Measurements from ENCODE around the gene UBD. TPM values are rescaled to one million over a fixed set of nuclear protein-coding genes. Genes with fewer than 3 reads are reported as not detected.

The UBD gene
- total and polyA plus RNA-seq, 2 experiments from 2014 or later: not detected

DNA sequence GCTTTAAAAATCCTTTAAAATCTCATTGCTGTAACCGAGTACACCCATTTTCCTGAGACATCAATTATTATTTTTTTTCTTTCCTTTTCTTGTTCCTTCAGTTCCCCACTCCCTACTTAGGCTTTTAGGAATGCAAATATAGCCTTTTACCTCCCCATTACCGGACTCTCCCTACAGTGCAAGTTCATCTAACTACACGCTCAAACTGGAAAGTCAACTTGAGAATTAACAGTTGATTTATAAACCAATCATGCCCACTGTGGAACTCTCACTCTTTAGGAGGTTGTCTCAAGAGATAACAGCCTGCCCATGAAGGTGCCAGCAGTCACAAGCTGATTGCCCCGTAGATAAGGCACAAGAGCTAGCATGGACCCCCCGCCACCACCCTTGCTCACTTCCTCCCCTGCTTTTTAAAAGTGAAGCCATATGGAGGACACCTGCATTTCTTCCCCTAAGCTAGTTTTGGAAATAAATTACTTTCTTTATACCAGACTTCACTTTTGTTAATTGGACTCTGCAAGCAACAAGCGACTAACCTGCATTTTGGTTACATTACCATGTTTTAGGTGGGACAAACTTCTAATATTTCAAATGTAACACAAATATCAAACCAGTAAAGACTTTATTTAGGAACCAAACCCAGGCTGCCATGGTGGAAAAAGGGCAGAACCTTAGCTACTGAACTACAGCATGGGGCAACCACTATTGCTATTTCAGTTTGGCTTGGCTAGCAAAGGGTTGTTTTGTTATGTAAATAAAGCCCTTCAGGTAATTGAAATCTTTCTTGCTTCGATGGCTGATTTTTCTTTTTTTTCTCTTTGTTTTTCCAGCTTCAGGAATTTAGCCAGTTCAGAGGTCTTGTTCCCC is 34.9 kb downstream of the UBD start:
- peak; percentile 74 for ATAC-seq
- Histone ChIP-seq H3K36me3 (ENCODE audit: insufficient read depth) (peaks cover 7% of the 10 kb centered on the region), H3K27me3 (ENCODE audit: insufficient read depth) (no peaks in the 10 kb centered on the region), H3K9me2 (ENCODE audit: insufficient read depth) (0 out of 2 replicates have a peak, but pooled peaks cover 8% of the 10 kb centered on the region), H3F3A (replicated peaks; ENCODE audit: low read depth) (no peaks in the 10 kb centered on the region), H3K4me3 (no peak overlapping the region), H3K79me2 (replicated peaks; ENCODE audit: insufficient read depth) (no peaks in the 10 kb centered on the region), H3K4me2 (peak overlapping the region; percentile 1; the same call in 1 of the 2 replicates), H3K4me1 (ENCODE audit: insufficient read depth) (0 out of 2 replicates have a peak, but pooled peaks cover 4% of the 10 kb centered on the region), H4K20me1 (replicated peaks; ENCODE audit: insufficient read depth) (no peaks in the 10 kb centered on the region), H2AFZ (no peak overlapping the region), H3K27ac (ENCODE audit: low read depth) (no peak overlapping the region)
- Mint-ChIP-seq H3K4me3 (no peak overlapping the region; the same call in 2 of the 3 replicates), H3K4me1 (peaks cover 18% of the 10 kb centered on the region), H3K9me3 (peaks cover 33% of the 10 kb centered on the region), H3K27ac (peak overlapping the region; percentile 57), H3K27me3 (ENCODE audit: insufficient read depth, low read depth, poor library complexity) (peaks cover 8% of the 10 kb centered on the region), H3K36me3 (ENCODE audit: low read depth) (peaks cover 29% of the 10 kb centered on the region)
- TF ChIP-seq JUNB (IDR thresholded peaks at IDR 0.05; ENCODE audit: unreplicated experiment): no peak
- TF ChIP-seq ZNF331 (CRISPR knock-in tag; IDR thresholded peaks at IDR 0.05; ENCODE audit: low read depth): no peak
- TF ChIP-seq, protein P1, sequence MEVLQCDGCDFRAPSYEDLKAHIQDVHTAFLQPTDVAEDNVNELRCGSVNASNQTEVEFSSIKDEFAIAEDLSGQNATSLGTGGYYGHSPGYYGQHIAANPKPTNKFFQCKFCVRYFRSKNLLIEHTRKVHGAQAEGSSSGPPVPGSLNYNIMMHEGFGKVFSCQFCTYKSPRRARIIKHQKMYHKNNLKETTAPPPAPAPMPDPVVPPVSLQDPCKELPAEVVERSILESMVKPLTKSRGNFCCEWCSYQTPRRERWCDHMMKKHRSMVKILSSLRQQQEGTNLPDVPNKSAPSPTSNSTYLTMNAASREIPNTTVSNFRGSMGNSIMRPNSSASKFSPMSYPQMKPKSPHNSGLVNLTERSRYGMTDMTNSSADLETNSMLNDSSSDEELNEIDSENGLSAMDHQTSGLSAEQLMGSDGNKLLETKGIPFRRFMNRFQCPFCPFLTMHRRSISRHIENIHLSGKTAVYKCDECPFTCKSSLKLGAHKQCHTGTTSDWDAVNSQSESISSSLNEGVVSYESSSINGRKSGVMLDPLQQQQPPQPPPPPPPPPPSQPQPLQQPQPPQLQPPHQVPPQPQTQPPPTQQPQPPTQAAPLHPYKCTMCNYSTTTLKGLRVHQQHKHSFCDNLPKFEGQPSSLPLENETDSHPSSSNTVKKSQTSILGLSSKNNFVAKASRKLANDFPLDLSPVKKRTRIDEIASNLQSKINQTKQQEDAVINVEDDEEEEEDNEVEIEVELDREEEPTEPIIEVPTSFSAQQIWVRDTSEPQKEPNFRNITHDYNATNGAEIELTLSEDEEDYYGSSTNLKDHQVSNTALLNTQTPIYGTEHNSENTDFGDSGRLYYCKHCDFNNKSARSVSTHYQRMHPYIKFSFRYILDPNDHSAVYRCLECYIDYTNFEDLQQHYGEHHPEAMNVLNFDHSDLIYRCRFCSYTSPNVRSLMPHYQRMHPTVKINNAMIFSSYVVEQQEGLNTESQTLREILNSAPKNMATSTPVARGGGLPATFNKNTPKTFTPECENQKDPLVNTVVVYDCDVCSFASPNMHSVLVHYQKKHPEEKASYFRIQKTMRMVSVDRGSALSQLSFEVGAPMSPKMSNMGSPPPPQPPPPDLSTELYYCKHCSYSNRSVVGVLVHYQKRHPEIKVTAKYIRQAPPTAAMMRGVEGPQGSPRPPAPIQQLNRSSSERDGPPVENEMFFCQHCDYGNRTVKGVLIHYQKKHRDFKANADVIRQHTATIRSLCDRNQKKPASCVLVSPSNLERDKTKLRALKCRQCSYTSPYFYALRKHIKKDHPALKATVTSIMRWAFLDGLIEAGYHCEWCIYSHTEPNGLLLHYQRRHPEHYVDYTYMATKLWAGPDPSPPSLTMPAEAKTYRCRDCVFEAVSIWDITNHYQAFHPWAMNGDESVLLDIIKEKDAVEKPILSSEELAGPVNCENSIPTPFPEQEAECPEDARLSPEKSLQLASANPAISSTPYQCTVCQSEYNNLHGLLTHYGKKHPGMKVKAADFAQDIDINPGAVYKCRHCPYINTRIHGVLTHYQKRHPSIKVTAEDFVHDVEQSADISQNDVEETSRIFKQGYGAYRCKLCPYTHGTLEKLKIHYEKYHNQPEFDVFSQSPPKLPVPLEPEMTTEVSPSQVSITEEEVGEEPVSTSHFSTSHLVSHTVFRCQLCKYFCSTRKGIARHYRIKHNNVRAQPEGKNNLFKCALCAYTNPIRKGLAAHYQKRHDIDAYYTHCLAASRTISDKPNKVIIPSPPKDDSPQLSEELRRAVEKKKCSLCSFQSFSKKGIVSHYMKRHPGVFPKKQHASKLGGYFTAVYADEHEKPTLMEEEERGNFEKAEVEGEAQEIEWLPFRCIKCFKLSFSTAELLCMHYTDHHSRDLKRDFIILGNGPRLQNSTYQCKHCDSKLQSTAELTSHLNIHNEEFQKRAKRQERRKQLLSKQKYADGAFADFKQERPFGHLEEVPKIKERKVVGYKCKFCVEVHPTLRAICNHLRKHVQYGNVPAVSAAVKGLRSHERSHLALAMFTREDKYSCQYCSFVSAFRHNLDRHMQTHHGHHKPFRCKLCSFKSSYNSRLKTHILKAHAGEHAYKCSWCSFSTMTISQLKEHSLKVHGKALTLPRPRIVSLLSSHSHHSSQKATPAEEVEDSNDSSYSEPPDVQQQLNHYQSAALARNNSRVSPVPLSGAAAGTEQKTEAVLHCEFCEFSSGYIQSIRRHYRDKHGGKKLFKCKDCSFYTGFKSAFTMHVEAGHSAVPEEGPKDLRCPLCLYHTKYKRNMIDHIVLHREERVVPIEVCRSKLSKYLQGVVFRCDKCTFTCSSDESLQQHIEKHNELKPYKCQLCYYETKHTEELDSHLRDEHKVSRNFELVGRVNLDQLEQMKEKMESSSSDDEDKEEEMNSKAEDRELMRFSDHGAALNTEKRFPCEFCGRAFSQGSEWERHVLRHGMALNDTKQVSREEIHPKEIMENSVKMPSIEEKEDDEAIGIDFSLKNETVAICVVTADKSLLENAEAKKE (CRISPR knock-in tag; IDR thresholded peaks at IDR 0.05): peak; percentile 68; the same call in 1 of the 2 replicates
- no peak for TF ChIP-seq STAT1 (IDR thresholded peaks at IDR 0.05; ENCODE audit: unreplicated experiment)
- no peak for TF ChIP-seq REST (IDR thresholded peaks at IDR 0.05; ENCODE audit: unreplicated experiment)
- TF ChIP-seq CREB1 (CRISPR knock-in tag; IDR thresholded peaks at IDR 0.05; ENCODE audit: low read depth): no peak
- TF ChIP-seq ZNF114 (CRISPR knock-in tag; IDR thresholded peaks at IDR 0.05): no peak
- peak; percentile 54 for DNase-seq (ENCODE audit: low spot score)
